Endothelial cell (in vitro differentiated cells): ENCODE data around the gene ITPKB. TPM values are rescaled to one million over a fixed set of nuclear protein-coding genes. Genes with fewer than 3 reads are reported as not detected.

Source experiments
- DNase-seq: peaks from one replicate; pipeline ENCODE4 v3.0.0; 2021; ENCODE audit warnings: low spot score
- H3K27ac Mint-ChIP-seq: one replicate; pipeline ENCODE4 v1.8.0; 2021; ENCODE audit warnings: mixed read lengths, inconsistent platforms; ENCODE audit not compliant: unreplicated experiment
- H3K27me3 Mint-ChIP-seq: one replicate; pipeline ENCODE4 v1.8.0; 2021; ENCODE audit warnings: mild to moderate bottlenecking, moderate library complexity, mixed read lengths, inconsistent platforms; ENCODE audit not compliant: unreplicated experiment
- H3K36me3 Mint-ChIP-seq: one replicate; pipeline ENCODE4 v1.8.0; 2021; ENCODE audit warnings: mild to moderate bottlenecking, low read depth, mixed read lengths, inconsistent platforms; ENCODE audit not compliant: unreplicated experiment
- H3K4me1 Mint-ChIP-seq: one replicate; pipeline ENCODE4 v1.8.0; 2021; ENCODE audit warnings: mild to moderate bottlenecking, mixed read lengths, inconsistent platforms; ENCODE audit not compliant: unreplicated experiment
- H3K4me3 Mint-ChIP-seq: one replicate; pipeline ENCODE4 v1.8.0; 2021; ENCODE audit warnings: mild to moderate bottlenecking, mixed read lengths, inconsistent platforms; ENCODE audit not compliant: unreplicated experiment
- H3K9me3 Mint-ChIP-seq: one replicate; pipeline ENCODE4 v1.8.0; 2021; ENCODE audit warnings: mixed read lengths, inconsistent platforms; ENCODE audit not compliant: unreplicated experiment
- total RNA-seq: library from RNA; stranded (reverse); fragmentation: NEBNext Ultra II Directional; extraction: Animal tissue kit (Norgen Biotek cat#: 25700); gene quantifications from one replicate; pipeline ENCODE4 v1.2.1, GENCODE V29; 2021; ENCODE audit not compliant: unreplicated experiment
- TF ChIP-seq, protein P1 (sequence below): fragments of 200-600 bp; sonication (generic); IDR thresholded peaks from one replicate; pipeline ENCODE4 v1.5.0; 2021; ENCODE audit warnings: antibody characterized with exemption; ENCODE audit not compliant: unreplicated experiment

Gene ITPKB
- total RNA-seq, 1 donor from 2014 or later = 144 TPM

GRCh38 chr1:226588484-226588883 lies 150.6 kb downstream of the ITPKB start:
- Mint-ChIP-seq H3K36me3 (no peaks in the 10 kb centered on the region), H3K4me1 (no peaks in the 10 kb centered on the region), H3K27me3 (peaks cover 16% of the 10 kb centered on the region), H3K27ac (no peak overlapping the region), H3K4me3 (no peak overlapping the region), H3K9me3 (no peaks in the 10 kb centered on the region)
- DNase-seq = no peak
- TF ChIP-seq, protein P1, sequence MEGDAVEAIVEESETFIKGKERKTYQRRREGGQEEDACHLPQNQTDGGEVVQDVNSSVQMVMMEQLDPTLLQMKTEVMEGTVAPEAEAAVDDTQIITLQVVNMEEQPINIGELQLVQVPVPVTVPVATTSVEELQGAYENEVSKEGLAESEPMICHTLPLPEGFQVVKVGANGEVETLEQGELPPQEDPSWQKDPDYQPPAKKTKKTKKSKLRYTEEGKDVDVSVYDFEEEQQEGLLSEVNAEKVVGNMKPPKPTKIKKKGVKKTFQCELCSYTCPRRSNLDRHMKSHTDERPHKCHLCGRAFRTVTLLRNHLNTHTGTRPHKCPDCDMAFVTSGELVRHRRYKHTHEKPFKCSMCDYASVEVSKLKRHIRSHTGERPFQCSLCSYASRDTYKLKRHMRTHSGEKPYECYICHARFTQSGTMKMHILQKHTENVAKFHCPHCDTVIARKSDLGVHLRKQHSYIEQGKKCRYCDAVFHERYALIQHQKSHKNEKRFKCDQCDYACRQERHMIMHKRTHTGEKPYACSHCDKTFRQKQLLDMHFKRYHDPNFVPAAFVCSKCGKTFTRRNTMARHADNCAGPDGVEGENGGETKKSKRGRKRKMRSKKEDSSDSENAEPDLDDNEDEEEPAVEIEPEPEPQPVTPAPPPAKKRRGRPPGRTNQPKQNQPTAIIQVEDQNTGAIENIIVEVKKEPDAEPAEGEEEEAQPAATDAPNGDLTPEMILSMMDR = no peak

- Mint-ChIP-seq H3K36me3 (no peaks in the 10 kb centered on the region), H3K27me3 (peaks cover 16% of the 10 kb centered on the region), H3K9me3 (no peaks in the 10 kb centered on the region), H3K27ac (no peak overlapping the region), H3K4me1 (no peaks in the 10 kb centered on the region), H3K4me3 (no peak overlapping the region)
- no peak for DNase-seq
- TF ChIP-seq, protein P1 = no peak
These were observed 152.2 kb downstream of the ITPKB start for GRCh38 chr1:226586650-226587422.

- Mint-ChIP-seq H3K27me3 (peaks cover 16% of the 10 kb centered on the region), H3K36me3 (no peaks in the 10 kb centered on the region), H3K27ac (no peak overlapping the region), H3K9me3 (no peaks in the 10 kb centered on the region), H3K4me1 (no peaks in the 10 kb centered on the region), H3K4me3 (no peak overlapping the region)
- TF ChIP-seq, protein P1 = no peak
- no peak for DNase-seq
These were observed 153.0 kb downstream of the ITPKB start for GRCh38 chr1:226586116-226586515.

DNA sequence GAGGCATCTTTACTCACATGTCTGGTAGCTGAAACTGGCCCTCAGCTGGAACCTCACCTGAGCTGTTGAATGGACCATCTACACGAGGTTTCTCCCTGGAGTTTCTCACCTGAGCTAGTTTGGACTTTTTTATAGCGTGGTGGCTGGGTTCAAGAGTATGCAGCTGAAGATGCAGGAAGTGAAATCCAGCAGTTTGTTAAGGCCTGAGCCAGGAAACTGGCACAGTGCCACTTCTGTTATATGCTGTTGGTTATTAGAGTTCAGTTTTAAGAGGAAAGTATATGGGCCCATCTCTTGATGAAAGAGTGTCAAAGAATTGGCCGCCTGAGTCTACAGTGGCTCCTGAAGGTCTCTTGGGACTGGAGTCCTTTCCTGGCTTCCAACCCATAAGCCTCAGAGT lies 154.9 kb downstream of the ITPKB start:
- H3K36me3 Mint-ChIP-seq = peaks cover 3% of the 10 kb centered on the region
- H3K27ac Mint-ChIP-seq = no peak overlapping the region
- peaks cover 5% of the 10 kb centered on the region for H3K9me3 Mint-ChIP-seq
- no peak overlapping the region for H3K4me3 Mint-ChIP-seq
- H3K4me1 Mint-ChIP-seq = no peaks in the 10 kb centered on the region
- H3K27me3 Mint-ChIP-seq = peaks cover 13% of the 10 kb centered on the region
- TF ChIP-seq, protein P1 = no peak
- no peak for DNase-seq

- Mint-ChIP-seq H3K9me3 (peaks cover 5% of the 10 kb centered on the region), H3K4me3 (no peak overlapping the region)
- TF ChIP-seq, protein P1 = no peak
These were observed 156.1 kb downstream of the ITPKB start for GRCh38 chr1:226582966-226583365.

More at GRCh38 chr1:226582966-226583365, 156.1 kb downstream of the ITPKB start:
- Mint-ChIP-seq H3K36me3 (peaks cover 3% of the 10 kb centered on the region), H3K4me1 (no peaks in the 10 kb centered on the region), H3K27me3 (peaks cover 10% of the 10 kb centered on the region), H3K27ac (no peak overlapping the region)
- no peak for DNase-seq
